GM12872 (cell line): Measurements from ENCODE around the gene FKRP.

Experiments
- CTCF ChIP-seq: IDR thresholded peaks from 3 replicates; pipeline ENCODE4 v1.5.1; 2011; ENCODE audit warnings: low read depth, mild to moderate bottlenecking, low read length, moderate library complexity; ENCODE audit not compliant: insufficient read depth

Gene FKRP

GRCh38 chr19:46726551-46726950 lies 19.3 kb upstream of the FKRP start:
- TF ChIP-seq CTCF, result no peak

- no peak for TF ChIP-seq CTCF
Observed at GRCh38 chr19:46726971-46727501, 18.8 kb upstream of the FKRP start.

- TF ChIP-seq CTCF, result no peak
Observed at GRCh38 chr19:46727757-46728156, 18.1 kb upstream of the FKRP start.

- TF ChIP-seq CTCF, result no peak
Observed at GRCh38 chr19:46728208-46728607, 17.6 kb upstream of the FKRP start.

- peak; percentile 97 for TF ChIP-seq CTCF
Observed at GRCh38 chr19:46728693-46729339, 17.0 kb upstream of the FKRP start.

GRCh38 chr19:46729696-46730095 lies 16.2 kb upstream of the FKRP start:
- no peak for TF ChIP-seq CTCF

GRCh38 chr19:46730187-46730586 lies 15.7 kb upstream of the FKRP start:
- TF ChIP-seq CTCF, result no peak

GRCh38 chr19:46730595-46730994 lies 15.3 kb upstream of the FKRP start:
- no peak for TF ChIP-seq CTCF
